Activated effector memory CD4-positive, alpha-beta T cell treated with Interleukin-2 at 50 U/mL for 16 hours (primary cell): ENCODE measurements around the gene ADGRB3.
"Not testable (repeated sequence)": the region's sequence is repeated elsewhere in the genome, so short reads cannot be mapped to it uniquely, and the experiment has no call there.

Source experiments
- DNase-seq: peaks from one replicate; pipeline ENCODE4 v3.0.0-alpha.2; 2020

Gene ADGRB3

DNA sequence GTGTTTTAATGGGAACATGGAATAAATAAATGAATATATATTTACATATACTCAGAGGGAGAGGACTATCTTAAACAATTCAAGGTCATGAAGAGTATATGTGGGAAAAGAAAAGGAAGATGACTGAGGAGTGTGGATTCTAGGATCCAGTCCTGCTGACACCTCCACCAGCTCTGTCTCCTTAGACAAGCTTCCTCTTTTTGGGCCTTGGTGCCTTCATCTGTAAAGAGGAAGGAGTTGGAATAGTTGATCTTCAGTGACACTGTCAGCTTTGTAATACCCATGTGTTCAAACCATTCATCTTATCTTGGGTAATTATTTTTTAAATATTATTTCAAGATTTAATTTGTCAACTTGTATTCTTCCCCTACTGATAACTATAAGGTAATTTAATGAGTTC is 338.0 kb downstream of the ADGRB3 start:
- DNase-seq = no peak

DNA sequence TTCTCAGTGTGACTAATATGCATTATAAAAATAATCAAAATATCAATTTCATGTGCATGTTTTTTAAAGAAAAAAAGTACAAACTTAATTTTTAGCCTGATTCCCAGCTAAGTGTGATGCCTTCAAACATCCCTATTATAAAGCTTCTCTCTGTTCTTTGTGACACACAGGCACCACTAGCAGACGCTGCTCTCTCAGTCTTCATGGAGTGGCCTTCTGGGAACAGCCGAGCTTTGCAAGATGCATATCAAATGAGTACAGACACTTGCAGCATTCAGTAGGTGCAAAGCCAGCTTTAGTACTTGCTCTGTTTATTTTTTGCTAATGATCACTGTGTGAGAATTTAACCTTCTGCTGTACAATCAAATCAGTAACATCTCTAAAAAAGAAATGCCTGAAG is 340.0 kb downstream of the ADGRB3 start:
- DNase-seq = no peak

DNA sequence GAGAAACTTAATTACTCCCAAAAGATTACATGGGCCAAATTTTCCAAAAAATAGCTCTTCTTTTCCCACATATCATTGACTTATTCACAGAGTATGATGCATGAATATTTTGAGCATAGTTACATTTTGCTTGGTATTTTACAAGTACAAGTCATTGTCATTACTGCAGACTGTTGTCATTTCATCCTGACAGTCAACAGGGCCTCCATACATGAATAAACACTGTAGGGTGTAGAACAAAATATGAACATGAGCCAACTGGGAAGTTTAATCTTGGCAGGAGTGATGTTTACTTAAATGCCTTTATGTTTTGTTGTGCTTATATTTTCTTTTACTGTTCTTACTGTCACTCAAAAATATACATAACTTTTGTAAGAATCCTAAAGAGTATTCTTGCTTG is 340.7 kb downstream of the ADGRB3 start:
- no peak for DNase-seq

DNA sequence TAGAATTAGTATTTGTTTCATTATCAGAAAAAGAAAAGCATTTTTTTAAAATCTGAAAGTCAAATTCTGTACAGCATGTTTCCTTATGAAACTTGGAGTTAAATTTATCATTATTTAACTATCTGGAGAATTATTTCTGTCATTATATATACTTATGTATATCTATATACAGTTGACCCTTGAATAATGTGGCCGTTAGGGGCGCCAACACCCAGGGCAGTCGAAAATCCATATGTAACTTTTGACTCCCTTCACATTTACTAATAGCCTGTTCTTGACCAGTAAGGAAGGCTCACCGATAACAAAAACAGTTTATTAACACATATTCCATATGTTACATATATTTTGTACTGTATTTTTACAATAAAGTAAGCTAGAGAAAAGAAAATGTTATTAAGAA is 341.2 kb downstream of the ADGRB3 start:
- no peak for DNase-seq

DNA sequence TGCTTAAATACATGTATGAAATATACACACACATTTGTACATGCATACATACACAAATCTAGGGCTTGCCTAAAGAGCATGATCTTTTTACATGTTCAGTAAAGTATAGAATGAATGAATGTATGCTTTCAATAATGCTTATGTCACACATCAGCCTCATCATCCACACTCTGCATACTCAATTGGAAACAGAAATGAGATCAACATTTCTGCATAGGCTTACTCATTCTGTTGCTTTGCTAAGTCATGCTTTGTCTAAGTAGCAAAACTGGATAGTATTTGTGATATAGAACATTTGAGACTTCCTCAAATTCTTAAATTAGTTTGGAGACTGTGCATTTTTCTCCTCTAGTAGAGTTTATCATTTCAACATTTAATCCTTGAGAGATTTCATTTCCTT is 343.3 kb downstream of the ADGRB3 start:
- DNase-seq = no peak

DNA sequence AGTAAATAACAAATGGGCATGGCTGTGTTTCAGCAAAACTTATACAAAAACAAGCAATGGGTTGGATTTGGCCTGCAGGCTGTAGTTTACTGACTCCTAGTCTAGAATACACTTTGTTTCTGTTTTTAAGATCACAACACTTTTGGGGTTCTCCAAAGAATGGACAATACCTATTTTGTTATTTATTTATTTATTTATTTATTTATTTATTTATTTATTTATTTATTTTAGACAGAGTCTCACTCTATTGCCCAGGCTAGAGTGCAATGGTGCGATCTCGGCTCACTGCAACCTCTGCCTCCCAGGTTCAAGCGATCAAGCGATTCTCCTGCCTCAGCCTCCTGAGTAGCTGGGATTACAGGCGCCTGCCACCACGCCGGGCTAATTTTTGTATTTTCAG is 346.6 kb downstream of the ADGRB3 start:
- not testable (repeated sequence) for DNase-seq

DNA sequence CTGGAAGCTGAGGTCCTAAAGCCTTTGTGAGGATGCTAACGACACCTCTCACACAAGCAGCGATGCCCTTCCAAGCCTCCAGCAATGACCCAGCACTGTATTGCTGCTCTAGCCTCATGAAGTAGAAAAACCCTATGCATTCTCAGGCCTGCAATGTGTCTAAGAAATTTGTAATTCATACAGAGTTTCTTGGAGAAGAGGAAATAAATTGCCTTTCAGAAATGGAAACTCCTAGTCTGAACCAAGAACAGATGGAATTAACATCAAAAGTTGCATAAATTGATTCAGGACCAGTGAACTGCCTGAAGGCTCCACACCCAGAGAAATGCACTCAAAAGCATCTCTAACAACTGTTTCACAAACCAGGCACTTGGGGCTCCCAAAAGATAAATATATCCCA is 353.6 kb downstream of the ADGRB3 start:
- DNase-seq = no peak

DNA sequence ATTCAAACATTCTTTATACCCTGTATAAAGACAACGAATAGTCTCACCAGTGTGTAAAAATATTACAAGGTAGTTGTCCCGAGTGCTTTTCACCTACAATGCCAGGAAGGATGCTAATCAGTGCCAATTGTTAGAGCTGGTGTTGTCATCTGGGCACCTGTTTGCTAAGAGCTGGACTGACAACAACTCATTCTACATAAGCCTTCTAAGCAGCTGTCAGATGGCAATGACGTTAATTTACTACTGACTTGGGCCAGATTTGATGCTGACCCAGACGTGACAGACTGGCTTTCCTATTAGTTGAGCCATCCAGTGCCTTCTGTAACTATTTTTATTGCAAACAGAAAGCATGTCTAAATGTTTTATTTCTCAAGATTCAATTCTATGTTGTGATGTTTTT is 355.2 kb downstream of the ADGRB3 start:
- no peak for DNase-seq

DNA sequence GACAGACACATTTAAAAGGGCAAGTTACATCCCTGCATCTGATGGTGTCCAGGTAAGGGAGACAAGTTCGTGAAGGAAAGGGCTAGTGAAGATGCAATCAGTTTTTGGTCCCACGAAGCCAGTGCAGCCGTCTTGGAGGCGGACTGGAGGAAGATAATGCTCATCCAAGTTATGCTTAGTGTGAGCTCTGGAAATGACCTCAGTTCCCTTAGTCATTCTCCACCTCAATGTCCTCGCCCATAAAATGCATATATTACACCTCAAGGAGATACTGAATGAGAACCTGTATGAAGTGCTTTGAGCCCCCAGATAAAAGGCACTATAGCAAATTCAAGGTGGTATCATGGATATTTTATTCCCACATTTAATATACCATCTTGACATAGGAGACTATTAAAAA is 358.8 kb downstream of the ADGRB3 start:
- no peak for DNase-seq

DNA sequence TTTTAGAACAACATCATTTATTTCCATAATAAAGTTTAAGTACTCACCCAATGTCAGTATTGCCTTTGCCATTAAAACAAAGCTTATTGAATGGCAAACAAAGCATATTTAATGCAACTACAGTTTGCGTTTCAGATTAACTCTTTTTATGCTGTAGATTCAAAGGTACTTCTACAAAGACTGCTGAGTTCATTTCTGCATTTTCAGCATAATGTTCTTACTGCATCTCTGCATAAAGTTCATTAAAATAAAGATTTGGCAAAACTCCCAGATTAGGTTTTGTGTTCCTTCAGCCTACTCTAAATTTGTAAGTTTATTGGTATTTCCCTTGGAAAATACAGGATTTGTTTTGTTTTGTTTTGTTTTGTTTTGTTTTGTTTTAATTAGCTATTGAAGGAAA is 359.4 kb downstream of the ADGRB3 start:
- DNase-seq = no peak

DNA sequence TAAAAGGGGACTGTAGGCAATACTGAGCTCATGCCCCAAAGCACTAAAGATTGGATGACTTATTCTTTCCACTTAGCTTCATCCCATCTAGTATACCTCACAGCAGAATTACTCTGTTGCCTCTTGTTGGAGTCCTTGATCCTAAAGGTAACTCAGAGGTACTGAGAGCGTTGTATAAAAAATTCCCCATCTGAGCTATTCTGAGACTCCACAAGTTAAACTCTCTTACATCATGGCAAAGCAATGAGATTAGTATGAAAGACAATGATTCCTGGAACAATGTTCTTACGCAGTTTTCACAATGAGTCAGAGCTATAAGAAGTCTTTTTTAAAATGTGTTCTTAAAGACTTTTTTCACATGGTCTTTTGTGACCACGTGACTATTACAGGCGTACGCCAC is 370.1 kb downstream of the ADGRB3 start:
- DNase-seq = no peak

DNA sequence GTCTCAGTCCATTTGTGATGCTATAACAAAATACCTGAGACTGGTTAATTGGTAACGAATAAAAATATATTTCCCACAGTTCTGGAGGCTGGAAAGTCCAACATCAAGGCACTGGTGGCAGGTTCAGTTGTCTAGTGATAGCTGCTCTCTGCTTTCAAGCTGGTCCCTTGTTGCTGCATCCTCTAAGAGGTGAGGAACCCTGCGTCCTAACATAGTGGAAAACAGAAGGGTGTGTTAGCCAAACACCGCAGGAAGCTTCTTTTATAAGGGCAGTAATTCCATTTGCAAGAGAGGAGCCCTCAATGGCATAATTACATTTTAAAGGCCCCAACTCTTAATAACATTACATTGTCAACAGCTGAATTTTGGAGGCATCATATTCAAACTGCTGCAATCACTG is 372.7 kb downstream of the ADGRB3 start:
- DNase-seq = no peak

DNA sequence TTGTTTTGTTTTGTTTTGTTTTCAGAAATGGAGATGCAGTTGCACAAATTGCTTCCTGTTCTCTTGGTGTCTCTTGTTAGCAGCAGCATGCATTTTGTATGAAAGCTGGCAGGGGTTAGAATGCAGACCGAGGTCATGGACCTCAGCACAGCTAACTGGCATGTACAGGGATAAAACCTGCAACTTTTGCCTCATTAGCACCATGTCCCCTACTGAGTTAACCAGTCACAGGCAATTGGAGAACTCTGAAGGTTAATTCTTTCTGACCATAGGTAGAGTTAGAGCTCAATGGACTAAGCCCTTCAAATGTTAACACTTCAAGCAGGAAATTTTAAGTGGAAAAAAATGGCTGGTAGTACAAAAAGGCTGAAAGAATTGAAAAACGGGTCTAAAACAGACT is 377.1 kb downstream of the ADGRB3 start:
- DNase-seq = no peak

DNA sequence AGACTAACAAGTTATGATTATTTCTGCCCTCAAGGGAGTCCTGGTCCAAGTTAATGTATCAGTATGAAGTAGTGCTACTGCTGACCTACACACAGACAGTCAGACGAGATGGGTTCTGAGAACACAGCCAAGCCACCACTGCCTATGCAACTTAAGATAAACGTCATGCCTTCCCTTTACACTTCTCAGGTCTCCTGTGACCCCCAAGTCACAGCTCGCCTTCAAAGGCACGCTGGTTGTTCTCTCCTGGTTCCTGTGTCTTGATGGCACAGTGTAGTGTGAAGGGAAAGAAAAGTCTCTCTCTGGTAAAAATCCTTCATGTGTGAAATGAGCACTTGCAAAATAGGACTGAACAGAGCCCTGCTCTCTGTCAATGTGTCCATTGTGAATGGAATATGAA is 377.8 kb downstream of the ADGRB3 start:
- DNase-seq = no peak

DNA sequence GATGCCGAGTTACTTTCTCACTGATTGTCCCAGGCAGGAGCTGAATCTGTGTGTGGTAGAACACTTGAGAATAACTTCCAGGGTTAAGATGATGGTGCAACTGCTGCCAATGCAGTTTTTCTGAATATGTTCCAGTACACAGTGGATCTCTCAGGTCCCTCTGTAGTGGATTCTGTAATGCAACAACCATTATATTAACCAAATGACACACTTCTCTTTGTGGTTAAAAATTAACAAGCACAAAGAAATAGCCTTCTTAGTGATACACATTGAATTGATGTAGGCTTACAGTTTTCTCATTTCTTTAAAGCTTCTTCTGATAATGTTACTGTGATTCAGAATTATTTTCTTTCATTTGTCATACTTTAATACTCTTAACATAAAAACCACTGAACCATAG is 383.8 kb downstream of the ADGRB3 start:
- DNase-seq = no peak

DNA sequence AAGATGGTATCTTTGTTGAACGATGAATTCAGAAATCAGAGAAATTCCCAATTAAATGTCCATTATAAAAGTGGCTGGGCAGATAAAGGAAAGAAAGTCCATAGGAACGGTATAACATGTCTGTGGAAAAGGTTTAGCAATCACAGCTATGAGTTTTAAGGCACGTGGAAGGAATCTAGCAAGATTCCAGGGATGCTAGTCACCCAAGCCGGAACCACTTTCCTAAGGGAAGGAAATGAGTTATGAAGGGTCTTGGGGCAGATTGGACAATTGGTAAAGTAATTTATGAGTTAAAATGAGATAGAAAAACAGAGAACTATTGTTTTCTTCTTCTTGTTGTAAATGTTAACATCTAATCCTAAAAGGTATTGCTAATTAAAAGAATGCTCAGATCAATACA is 384.8 kb downstream of the ADGRB3 start:
- DNase-seq = no peak

DNA sequence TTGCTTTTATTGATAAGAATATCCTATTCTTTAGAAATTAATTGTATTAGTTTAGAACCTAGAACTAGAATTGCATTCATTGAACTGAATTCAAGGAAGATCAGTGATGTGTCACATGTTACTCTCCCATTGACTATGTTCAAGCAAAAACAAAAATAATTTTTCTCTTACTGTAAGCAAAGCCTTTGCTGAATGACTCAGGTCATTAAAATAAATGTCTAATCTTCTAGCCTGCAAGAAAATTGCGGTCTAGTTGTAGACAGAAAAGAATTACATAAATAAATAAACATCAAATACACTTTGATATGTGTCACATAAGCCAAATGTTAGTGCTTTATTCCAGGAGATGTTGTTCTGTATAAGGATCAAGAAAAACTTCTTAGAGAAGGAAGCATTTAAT is 387.9 kb downstream of the ADGRB3 start:
- no peak for DNase-seq

DNA sequence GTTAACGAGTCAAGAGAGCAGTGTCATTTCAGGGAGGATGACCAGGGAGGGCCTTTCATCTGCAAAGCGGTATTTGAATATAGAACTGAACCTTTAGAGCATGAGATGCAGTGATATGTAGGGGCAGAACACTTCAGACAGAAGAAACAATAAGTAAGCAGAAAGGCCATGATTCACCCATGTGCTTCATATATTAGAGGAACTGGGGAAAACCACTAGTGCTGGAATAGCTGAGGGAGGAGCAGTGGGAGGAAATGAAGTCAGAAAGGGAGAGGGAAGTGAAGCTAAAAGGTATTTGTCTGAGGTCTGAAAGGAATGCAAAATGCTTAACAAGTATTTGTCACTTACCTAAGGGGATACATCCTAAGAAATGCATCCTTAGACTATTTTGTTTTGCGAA is 391.2 kb downstream of the ADGRB3 start:
- DNase-seq = no peak

DNA sequence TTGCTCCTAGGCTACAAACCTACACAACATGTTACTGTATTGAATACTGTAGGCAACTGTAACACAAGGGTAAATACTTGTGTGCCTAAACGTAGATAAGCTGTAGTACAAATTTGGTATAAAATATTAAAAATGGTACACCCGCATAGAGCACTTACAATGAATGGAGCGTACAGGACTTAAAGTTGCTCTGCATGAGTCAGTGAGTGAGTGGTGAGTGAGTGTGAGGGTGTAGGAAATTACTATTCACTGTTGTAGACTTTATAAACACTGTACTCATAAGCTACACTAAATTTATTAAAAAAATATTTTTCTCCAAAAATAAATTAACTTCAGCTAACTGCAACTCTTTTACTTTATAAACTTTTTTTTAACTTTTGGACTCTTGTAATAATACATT is 391.6 kb downstream of the ADGRB3 start:
- DNase-seq = no peak

DNA sequence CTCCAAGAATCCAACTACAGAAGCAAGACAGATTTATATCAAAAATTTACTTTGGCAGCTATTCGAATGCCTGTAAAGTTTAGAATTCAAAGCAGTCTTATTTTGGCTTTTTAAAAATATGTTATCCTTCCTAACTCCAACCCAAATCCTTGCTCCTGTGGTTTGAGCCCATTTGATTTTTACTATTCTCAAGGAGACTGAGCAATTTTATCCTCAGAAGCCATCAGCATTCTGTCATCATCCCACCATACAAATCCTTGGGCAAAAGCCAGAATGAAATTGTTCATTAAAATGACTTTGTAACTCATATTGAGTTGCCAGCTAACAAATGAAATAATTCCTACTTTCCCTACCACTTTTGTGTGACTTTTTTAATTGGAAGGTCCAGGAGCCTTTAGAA is 392.8 kb downstream of the ADGRB3 start:
- no peak for DNase-seq

DNA sequence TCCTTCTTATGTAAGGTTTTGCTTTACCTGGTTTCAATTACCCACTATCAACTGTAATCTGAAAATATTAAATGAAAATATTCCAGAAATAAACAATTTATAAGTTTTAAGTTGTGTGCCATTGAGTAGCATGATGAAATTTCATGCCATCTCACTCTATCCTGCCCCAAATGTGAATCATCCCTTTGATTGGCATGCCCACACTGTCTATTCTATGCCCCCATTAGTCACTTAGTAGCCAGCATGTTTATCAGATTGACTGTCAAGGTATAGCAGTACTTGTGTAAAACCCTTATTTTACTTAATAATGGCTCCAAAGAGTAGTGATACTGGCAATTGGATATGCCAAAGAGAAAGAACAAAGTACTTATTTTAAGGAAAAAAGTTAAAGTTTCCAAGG is 403.8 kb downstream of the ADGRB3 start:
- DNase-seq = no peak

DNA sequence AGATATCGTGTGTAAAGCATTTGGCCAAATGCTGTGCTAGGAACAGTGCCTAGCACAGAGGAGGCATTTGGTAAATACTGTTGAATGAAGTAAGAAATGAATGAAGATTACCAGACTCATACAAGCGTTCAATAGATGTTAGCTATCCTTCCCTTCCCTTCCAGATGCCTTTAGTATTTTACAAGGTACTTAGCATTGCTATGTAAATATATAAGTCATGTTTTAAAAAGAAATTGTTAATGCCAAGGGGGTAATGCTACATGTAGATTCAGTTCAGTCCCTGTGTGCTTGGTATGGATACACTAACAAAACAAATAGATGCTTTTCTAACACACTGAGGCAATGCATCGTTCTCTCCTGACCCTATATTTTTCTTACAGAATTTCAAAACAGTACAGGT is 407.2 kb downstream of the ADGRB3 start:
- DNase-seq = no peak

DNA sequence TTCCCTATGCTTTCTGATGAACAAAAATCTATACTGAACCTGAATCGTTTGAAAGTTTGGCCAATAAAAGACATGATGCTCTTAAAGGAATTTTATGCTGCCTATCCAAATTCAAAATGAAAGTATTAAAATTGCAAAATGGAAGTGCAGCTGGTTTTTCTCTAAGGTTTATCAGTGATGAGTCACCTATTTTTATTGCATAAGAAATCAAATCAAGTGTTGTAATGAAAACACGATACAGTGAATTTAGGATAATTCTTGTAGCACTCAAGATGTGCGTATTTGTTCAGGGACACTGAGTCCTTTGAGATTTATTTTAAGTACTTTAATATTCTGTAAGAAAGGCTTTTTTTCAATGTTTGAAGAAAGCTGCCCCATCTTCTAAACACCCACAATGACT is 409.5 kb downstream of the ADGRB3 start:
- no peak for DNase-seq

DNA sequence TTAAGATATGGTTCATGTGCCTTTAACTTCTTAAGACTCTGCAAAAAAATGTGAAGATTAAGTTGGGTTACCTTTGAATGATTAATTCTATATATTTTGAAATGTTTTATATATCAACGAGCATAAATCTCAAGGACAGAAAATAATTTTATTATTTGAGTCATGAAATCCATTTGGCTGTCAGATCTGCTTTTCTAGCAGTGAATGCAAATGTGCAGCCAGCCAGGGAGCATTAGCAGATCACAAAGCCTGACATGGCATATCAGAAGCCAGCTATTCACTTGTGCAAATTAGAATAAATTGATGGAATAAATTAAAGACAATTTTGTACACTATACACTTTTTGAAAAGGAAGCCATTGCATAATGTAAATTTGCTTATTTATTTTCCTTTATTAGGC is 424.3 kb downstream of the ADGRB3 start:
- DNase-seq = no peak

DNA sequence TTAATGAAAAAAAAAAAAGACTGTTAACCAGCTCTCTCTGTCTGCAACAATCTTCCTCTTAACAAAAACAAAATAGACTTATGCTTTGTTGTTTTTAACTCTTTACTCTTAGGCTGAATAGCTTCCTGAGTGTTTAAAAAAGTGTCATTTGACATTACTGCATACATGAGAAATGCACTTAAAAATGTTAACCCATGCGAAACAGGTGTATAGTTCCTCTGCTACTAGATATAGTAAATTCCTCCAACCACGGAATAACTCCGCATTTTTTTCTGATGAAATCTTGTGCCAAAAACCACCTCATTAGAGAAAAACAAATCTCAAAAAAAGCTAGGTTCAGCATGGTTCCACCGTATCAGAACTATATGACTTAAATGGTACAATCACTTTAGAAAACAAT is 426.0 kb downstream of the ADGRB3 start:
- DNase-seq = no peak

DNA sequence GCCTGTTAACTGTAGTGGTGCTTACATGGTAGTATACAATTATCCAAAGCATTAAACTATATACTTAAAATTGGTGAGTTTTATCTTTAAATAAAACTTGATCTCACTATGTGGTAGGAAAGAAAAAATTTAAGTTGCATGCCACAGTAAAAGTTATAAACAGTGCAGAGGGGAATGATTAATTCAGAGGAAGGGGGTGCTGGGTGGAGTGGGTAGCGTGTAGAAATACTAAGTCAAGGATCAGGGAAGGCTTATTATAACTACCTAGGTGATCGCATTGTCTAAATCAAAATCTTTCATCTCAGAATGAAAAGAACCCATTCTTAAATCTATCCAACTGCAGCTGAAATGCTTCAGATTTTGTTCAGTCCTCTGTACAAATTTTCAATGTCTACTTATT is 428.3 kb downstream of the ADGRB3 start:
- DNase-seq = no peak

DNA sequence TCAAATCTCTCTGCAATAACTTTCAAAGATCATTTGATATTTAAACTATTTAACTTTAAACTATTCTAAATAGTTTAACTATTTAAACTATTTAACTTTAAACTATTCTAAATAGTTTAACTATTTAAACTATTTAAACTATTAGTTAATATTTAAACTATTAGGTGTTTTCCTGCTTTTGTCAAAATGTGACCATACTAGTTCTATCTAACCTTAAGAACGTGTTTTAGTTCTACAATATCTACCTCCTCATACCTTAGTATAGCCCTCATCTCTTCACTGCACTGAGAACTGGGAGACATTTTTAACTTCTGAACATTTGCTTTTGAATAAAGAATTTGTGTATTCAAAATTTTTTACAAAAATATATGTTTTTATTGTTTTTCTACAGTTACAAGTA is 429.1 kb downstream of the ADGRB3 start:
- no peak for DNase-seq
